ENCODE results near the gene AHCYL2. TPM values are rescaled to one million over a fixed set of nuclear protein-coding genes. Genes with fewer than 3 reads are reported as not detected.
"Not testable (repeated sequence)": the region's sequence is repeated elsewhere in the genome, so short reads cannot be mapped to it uniquely, and the experiment has no call there.

Gene AHCYL2
- total RNA-seq, 2 donors from 2014 or later = 28.3 to 31.4 TPM

- Histone ChIP-seq H3K9me3 (no peaks in the 10 kb centered on the region), H3K4me1 (ENCODE audit: control insufficient read depth in 1 of 2, low read depth in 2 of 2) (no peaks in the 10 kb centered on the region), H3K4me3 (no peak overlapping the region), H3K27ac (no peak overlapping the region), H3K36me3 (no peaks in the 10 kb centered on the region), H3K27me3 (replicated peaks; ENCODE audit: insufficient read depth) (no peaks in the 10 kb centered on the region)
- ATAC-seq (ENCODE audit: insufficient number of reproducible peaks, low FRiP score, low read depth) = no peak
- no peak for DNase-seq (ENCODE audit: low spot score)
- TF ChIP-seq CTCF (IDR thresholded peaks at IDR 0.05) = no peak
These were observed 126.5 kb downstream of the AHCYL2 start for GRCh38 chr7:129351320-129351719.

GRCh38 chr7:129353104-129353503 is 128.3 kb downstream of the AHCYL2 start:
- not testable (repeated sequence) for H3K27me3 ChIP-seq (replicated peaks; ENCODE audit: insufficient read depth); DNase-seq (ENCODE audit: low spot score); H3K4me1 ChIP-seq (ENCODE audit: control insufficient read depth in 1 of 2, low read depth in 2 of 2); H3K9me3 ChIP-seq; H3K36me3 ChIP-seq; ATAC-seq (ENCODE audit: insufficient number of reproducible peaks, low FRiP score, low read depth); H3K4me3 ChIP-seq; H3K27ac ChIP-seq

GRCh38 chr7:129354428-129355157 is 129.8 kb downstream of the AHCYL2 start:
- H3K36me3 ChIP-seq = no peaks in the 10 kb centered on the region
- no peak for TF ChIP-seq CTCF (IDR thresholded peaks at IDR 0.05)
- H3K4me1 ChIP-seq (ENCODE audit: control insufficient read depth in 1 of 2, low read depth in 2 of 2) = no peaks in the 10 kb centered on the region
- no peak overlapping the region for H3K27ac ChIP-seq
- H3K4me3 ChIP-seq = no peak overlapping the region
- H3K27me3 ChIP-seq (replicated peaks; ENCODE audit: insufficient read depth) = no peaks in the 10 kb centered on the region
- H3K9me3 ChIP-seq = no peaks in the 10 kb centered on the region
- ATAC-seq (ENCODE audit: insufficient number of reproducible peaks, low FRiP score, low read depth) (no peak), DNase-seq (ENCODE audit: low spot score) (no peak)

GRCh38 chr7:129356176-129356575 is 131.3 kb downstream of the AHCYL2 start:
- Histone ChIP-seq H3K27ac (no peak overlapping the region), H3K4me1 (ENCODE audit: control insufficient read depth in 1 of 2, low read depth in 2 of 2) (no peaks in the 10 kb centered on the region), H3K4me3 (no peak overlapping the region), H3K36me3 (no peaks in the 10 kb centered on the region), H3K9me3 (no peaks in the 10 kb centered on the region), H3K27me3 (replicated peaks; ENCODE audit: insufficient read depth) (no peaks in the 10 kb centered on the region)
- ATAC-seq (ENCODE audit: insufficient number of reproducible peaks, low FRiP score, low read depth) (no peak), DNase-seq (ENCODE audit: low spot score) (no peak)
- TF ChIP-seq CTCF (IDR thresholded peaks at IDR 0.05) = no peak

- no peaks in the 10 kb centered on the region for H3K9me3 ChIP-seq
- no peaks in the 10 kb centered on the region for H3K36me3 ChIP-seq
- no peaks in the 10 kb centered on the region for H3K27me3 ChIP-seq (replicated peaks; ENCODE audit: insufficient read depth)
- DNase-seq (ENCODE audit: low spot score) (no peak), ATAC-seq (ENCODE audit: insufficient number of reproducible peaks, low FRiP score, low read depth) (no peak)
- H3K4me1 ChIP-seq (ENCODE audit: control insufficient read depth in 1 of 2, low read depth in 2 of 2) = no peaks in the 10 kb centered on the region
- H3K4me3 ChIP-seq = no peak overlapping the region
- TF ChIP-seq CTCF (IDR thresholded peaks at IDR 0.05) = no peak
- H3K27ac ChIP-seq = no peak overlapping the region
These were observed 134.3 kb downstream of the AHCYL2 start for GRCh38 chr7:129359176-129359575.

- no peaks in the 10 kb centered on the region for H3K36me3 ChIP-seq
- DNase-seq (ENCODE audit: low spot score) (no peak), ATAC-seq (ENCODE audit: insufficient number of reproducible peaks, low FRiP score, low read depth) (no peak)
- H3K9me3 ChIP-seq = no peaks in the 10 kb centered on the region
- no peak for TF ChIP-seq CTCF (IDR thresholded peaks at IDR 0.05)
- no peaks in the 10 kb centered on the region for H3K4me1 ChIP-seq (ENCODE audit: control insufficient read depth in 1 of 2, low read depth in 2 of 2)
- H3K27me3 ChIP-seq (replicated peaks; ENCODE audit: insufficient read depth) = no peaks in the 10 kb centered on the region
- H3K27ac ChIP-seq = no peak overlapping the region
- H3K4me3 ChIP-seq = no peak overlapping the region
These were observed 134.8 kb downstream of the AHCYL2 start for GRCh38 chr7:129359638-129360037.

Measured in thoracic aorta (tissue), 2 donors.